Measurements from ENCODE around the gene PSMB7. TPM values are rescaled to one million over a fixed set of nuclear protein-coding genes. Genes with fewer than 3 reads are reported as not detected.

PSMB7 gene
- total RNA-seq, 1 experiment from 2014 or later: 179 TPM

- no peaks in the 10 kb centered on the region for H3K9me3 ChIP-seq
Measured at GRCh38 chr9:124347206-124347967, 67.9 kb downstream of the PSMB7 start.

DNA sequence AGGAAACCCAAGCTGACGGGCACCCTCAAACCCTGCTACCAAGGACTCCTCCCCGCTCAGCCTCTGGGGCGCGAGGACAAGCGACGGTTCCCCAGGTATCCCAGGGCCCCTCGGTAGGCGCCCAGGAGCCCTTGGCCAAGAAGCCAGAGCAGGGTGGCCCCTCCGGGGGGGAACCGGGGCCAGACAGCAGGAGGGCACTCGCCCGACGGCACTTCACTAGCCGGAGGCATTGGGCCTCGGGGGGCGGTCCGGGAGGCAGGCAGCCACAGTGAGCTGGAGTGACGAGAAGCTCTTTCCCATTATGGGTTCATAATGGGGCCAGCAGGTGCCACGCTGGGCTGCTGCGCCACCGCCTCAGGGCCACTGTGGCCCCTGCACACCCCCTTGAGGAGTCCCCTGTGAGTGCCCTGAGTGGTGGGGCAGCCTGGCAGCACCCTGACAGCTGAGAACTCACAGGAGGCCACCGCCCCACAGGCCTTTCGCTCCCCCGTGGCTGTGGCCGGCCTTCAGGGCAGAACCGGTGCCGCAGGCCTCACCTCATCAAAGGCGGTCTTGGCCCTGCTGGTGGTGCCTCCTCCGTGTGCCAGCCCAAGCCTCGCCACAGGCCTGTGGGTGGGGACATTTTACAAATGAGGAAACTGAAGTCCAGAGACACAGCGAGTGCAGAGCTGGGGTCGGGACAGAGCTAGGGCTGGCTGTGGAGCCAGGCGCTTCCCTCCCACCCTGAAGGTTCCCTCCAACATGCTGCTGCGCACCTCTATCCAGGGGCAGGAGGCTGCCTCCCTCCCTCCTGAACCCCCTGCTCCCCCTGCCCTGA lies 68.7 kb downstream of the PSMB7 start:
- Histone ChIP-seq H3K27me3 (no peaks in the 10 kb centered on the region), H3K9me3 (no peaks in the 10 kb centered on the region), H3K36me3 (peaks cover 74% of the 10 kb centered on the region), H3K4me3 (no peak overlapping the region)
- DNase-seq: no peak

More at GRCh38 chr9:124347206-124347967, 67.9 kb downstream of the PSMB7 start:
- Histone ChIP-seq H3K4me3 (no peak overlapping the region), H3K27me3 (no peaks in the 10 kb centered on the region), H3K36me3 (peaks cover 76% of the 10 kb centered on the region)
- no peak for DNase-seq

- H3K36me3 ChIP-seq: peaks cover 69% of the 10 kb centered on the region
Measured at GRCh38 chr9:124345751-124346281, 69.4 kb downstream of the PSMB7 start.

GRCh38 chr9:124345063-124345462 lies 70.2 kb downstream of the PSMB7 start:
- peaks cover 72% of the 10 kb centered on the region for H3K36me3 ChIP-seq

More at GRCh38 chr9:124345751-124346281, 69.4 kb downstream of the PSMB7 start:
- Histone ChIP-seq H3K9me3 (no peaks in the 10 kb centered on the region), H3K27me3 (no peaks in the 10 kb centered on the region), H3K4me3 (no peak overlapping the region)
- no peak for DNase-seq

GRCh38 chr9:124344291-124345050 lies 70.8 kb downstream of the PSMB7 start:
- no peak for DNase-seq
- H3K4me3 ChIP-seq: no peak overlapping the region

More at GRCh38 chr9:124345063-124345462, 70.2 kb downstream of the PSMB7 start:
- Histone ChIP-seq H3K27me3 (no peaks in the 10 kb centered on the region), H3K4me3 (no peak overlapping the region), H3K9me3 (no peaks in the 10 kb centered on the region)
- no peak for DNase-seq

DNA sequence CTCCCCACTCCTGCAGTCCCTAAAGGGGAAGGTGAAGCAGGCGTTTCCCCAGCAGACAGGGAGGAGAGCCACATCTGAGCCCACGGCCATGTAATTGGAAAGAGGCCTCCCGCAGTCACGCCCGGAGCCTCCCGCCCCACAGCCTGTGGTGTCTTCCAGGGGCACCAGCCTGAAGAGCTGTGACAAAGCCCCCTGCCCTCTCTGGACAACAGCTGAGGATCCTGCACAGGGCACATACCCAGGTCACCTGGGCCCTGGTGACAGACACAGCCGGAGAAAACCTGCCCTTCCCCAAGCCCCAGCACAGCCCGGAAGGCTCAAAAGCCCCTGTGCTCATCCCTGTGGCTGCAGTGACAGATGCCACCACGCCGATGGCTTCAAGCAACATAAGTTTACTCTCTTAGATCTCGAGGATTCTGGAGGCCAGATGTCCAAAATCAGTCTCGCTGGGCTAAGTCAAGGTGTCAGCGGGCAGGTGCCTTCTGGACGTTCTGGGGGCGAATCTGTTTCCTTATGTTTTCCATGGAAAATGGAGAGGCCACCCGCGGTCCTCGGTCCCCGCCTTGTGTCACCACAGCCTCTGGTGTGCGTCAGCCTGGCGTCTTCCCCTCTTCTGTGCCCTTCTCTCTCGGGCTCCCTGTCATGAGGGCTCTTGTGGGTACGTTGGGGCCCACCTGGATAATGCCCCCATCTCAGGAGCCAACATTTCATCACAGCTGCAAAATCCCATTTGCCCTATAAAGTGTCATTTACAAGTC lies 71.5 kb downstream of the PSMB7 start:
- no peak for DNase-seq
- Histone ChIP-seq H3K4me3 (no peak overlapping the region), H3K36me3 (peaks cover 68% of the 10 kb centered on the region), H3K27me3 (no peaks in the 10 kb centered on the region), H3K9me3 (no peaks in the 10 kb centered on the region)

More at GRCh38 chr9:124344291-124345050, 70.8 kb downstream of the PSMB7 start:
- peaks cover 69% of the 10 kb centered on the region for H3K36me3 ChIP-seq
- H3K9me3 ChIP-seq: no peaks in the 10 kb centered on the region
- H3K27me3 ChIP-seq: no peaks in the 10 kb centered on the region

- peak; percentile 96 for DNase-seq
- Histone ChIP-seq H3K4me3 (no peak overlapping the region), H3K36me3 (peaks cover 63% of the 10 kb centered on the region), H3K27me3 (no peaks in the 10 kb centered on the region), H3K9me3 (no peaks in the 10 kb centered on the region)
Measured at GRCh38 chr9:124342776-124343485, 72.3 kb downstream of the PSMB7 start.

- Histone ChIP-seq H3K4me3 (no peak overlapping the region), H3K36me3 (peaks cover 63% of the 10 kb centered on the region), H3K9me3 (no peaks in the 10 kb centered on the region), H3K27me3 (no peaks in the 10 kb centered on the region)
- no peak for DNase-seq
Measured at GRCh38 chr9:124342402-124342775, 72.9 kb downstream of the PSMB7 start.

- Histone ChIP-seq H3K36me3 (peaks cover 60% of the 10 kb centered on the region), H3K27me3 (no peaks in the 10 kb centered on the region), H3K9me3 (no peaks in the 10 kb centered on the region), H3K4me3 (no peak overlapping the region)
- no peak for DNase-seq
Measured at GRCh38 chr9:124341455-124342170, 73.6 kb downstream of the PSMB7 start.

GRCh38 chr9:124340219-124341069 lies 74.8 kb downstream of the PSMB7 start:
- no peaks in the 10 kb centered on the region for H3K9me3 ChIP-seq
- no peak for DNase-seq
- peaks cover 57% of the 10 kb centered on the region for H3K36me3 ChIP-seq
- H3K4me3 ChIP-seq: no peak overlapping the region
- no peaks in the 10 kb centered on the region for H3K27me3 ChIP-seq

- Histone ChIP-seq H3K36me3 (peaks cover 56% of the 10 kb centered on the region), H3K9me3 (no peaks in the 10 kb centered on the region), H3K4me3 (no peak overlapping the region), H3K27me3 (no peaks in the 10 kb centered on the region)
- no peak for DNase-seq
Measured at GRCh38 chr9:124339603-124340146, 75.6 kb downstream of the PSMB7 start.

GRCh38 chr9:124337562-124337961 lies 77.7 kb downstream of the PSMB7 start:
- no peak for DNase-seq
- Histone ChIP-seq H3K4me3 (no peak overlapping the region), H3K9me3 (no peaks in the 10 kb centered on the region), H3K27me3 (no peaks in the 10 kb centered on the region), H3K36me3 (peaks cover 46% of the 10 kb centered on the region)

DNA sequence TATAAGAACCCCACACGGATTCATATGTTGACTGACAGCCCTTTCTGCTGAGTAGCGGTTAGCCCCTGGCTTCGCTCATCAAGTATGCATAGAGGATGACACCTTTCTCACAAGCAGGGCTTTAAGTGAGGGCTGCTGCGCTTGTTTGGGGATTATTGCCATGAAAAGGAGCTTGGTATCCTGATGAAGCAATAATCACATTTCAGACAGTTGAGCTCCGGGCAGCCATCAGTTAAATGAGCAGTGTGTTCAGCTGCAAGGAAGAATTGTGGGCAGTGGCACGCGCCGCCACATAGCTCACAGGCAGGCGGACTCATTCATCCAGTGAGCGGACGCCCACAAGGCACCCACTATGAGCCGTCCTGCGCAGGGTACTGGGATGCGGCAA lies 79.9 kb downstream of the PSMB7 start:
- peaks cover 42% of the 10 kb centered on the region for H3K36me3 ChIP-seq
- DNase-seq: no peak

More for the DNA sequence above, 79.9 kb downstream of the PSMB7 start:
- H3K27me3 ChIP-seq: no peaks in the 10 kb centered on the region
- no peaks in the 10 kb centered on the region for H3K9me3 ChIP-seq
- no peak overlapping the region for H3K4me3 ChIP-seq

All from MG63 (cell line).